HG02642 (cell line): ENCODE data around the gene UBE2N.

Experiments
- ATAC-seq: cut with Tn5 transposase; IDR thresholded peaks from one replicate; pipeline ENCODE4 v1.9.1; 2021; ENCODE audit warnings: mild to moderate bottlenecking; ENCODE audit not compliant: unreplicated experiment, poor library complexity

UBE2N gene

GRCh38 chr12:93361151-93361919 is 80.4 kb downstream of the UBE2N start:
- no peak for ATAC-seq

DNA sequence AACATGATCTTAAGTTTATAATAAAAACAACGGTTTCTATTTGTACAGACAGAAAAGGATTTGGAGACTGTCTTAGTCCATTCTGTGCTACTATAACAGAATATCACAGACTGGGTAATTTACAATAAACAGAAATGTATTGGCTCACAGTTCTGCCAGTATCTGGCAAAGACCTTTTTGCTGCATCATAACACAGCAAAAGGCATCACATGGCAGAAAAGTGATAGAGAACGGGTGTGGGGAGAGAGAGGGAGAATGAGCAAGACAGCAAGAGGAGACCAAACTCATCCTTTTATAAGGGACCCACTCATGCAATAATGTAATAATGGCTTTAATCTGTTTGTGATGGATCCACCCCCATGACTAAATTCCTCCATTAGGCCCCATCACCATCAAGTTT is 81.1 kb downstream of the UBE2N start:
- ATAC-seq = no peak

GRCh38 chr12:93358821-93359220 is 82.9 kb downstream of the UBE2N start:
- ATAC-seq = no peak

DNA sequence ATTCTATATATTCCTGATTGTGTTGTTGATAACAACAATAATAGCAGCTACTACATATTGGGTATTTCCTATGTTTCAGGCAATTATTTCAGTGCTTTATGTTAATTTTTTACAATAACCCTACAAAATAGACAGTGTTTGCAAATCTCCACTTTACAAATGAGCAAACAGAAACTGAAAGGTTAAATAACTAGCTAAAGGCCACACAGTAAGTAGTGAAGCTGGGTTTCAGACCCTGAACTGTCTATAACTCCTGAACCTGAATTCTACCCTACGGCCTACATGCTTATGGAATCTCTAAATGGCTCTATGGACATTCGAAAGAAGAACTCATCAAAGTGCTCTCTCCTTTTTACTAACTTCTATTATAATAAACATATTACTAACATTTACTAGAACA is 83.7 kb downstream of the UBE2N start:
- peak; percentile 86 for ATAC-seq

GRCh38 chr12:93356214-93356613 is 85.5 kb downstream of the UBE2N start:
- no peak for ATAC-seq
